ENCODE results near the gene ERC2. TPM values are rescaled to one million over a fixed set of nuclear protein-coding genes. Genes with fewer than 3 reads are reported as not detected.

Gene ERC2
- total RNA-seq, 2 donors from 2014 or later: 0.33 to 1.2 TPM

DNA sequence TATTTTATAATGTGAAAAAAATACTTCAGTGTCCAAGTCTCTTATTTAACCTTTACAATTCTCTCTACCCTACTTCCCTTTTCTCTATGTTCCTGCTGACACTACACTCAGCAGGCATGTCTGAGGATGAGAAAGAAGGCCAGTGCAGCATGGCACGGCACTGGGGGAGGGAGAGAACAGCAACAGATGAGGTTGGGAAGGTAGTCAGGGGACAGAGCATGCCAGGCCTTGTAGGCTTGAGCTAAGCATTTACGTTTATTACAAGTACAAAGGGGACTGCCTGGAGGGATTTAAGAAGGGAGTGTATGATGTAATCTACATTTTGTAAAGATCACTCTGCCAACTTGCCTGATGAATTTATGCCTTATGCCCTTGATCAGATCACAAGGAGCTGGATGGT lies 863.9 kb downstream of the ERC2 start:
- no peaks in the 10 kb centered on the region for H3K36me3 Mint-ChIP-seq

DNA sequence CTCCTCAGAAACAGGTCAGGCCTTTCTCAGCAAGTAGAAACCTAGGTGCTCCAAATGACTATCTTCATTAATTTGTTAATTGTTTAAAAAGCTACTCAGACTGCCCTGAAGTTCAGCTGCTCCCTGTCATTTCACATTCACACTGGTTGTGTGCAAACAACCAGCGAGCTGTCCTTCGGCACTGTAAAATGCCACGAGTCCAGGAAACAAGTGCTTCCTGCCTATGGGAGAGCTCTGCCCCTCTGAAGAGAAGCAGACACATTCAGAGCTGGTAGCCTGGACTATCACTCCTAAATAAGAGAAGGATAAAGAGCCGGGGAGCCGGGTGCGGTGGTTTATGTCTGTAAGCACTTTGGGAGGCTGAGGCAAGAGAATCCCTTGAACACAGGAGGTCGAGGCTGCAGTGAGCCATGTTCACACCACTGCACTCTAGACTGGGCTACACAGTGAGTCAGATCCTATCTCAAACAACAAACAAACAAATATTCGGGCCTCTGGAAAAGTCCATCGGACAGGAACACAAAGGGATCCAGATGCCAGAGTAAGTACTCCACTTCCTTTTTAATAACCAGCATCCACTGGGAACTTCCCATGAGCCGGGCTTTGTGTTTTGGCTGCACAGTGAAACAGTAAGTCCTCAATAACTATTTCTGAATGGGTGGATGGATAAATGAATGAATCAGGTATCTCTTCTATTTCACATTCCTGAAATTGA lies 866.7 kb downstream of the ERC2 start:
- H3K4me1 Mint-ChIP-seq (ENCODE audit: low read depth in 2 of 2): no peaks in the 10 kb centered on the region
- H3K27me3 Mint-ChIP-seq: peaks cover 4 to 9% of the 10 kb centered on the region in 2 donors
- ATAC-seq: no peak
- no peaks in the 10 kb centered on the region for H3K9me3 Mint-ChIP-seq
- H3K4me3 Mint-ChIP-seq: no peak overlapping the region
- no peaks in the 10 kb centered on the region for H3K36me3 Mint-ChIP-seq
- no peak overlapping the region for H3K27ac Mint-ChIP-seq
- DNase-seq (ENCODE audit: low spot score): no peak

More for the DNA sequence above, 863.9 kb downstream of the ERC2 start:
- Mint-ChIP-seq H3K27me3 (peaks cover 4 to 9% of the 10 kb centered on the region in 2 donors), H3K27ac (no peak overlapping the region), H3K4me3 (no peak overlapping the region), H3K9me3 (peaks cover 5% of the 10 kb centered on the region), H3K4me1 (ENCODE audit: low read depth in 2 of 2) (no peaks in the 10 kb centered on the region)
- DNase-seq (ENCODE audit: low spot score) (no peak), ATAC-seq (no peak)

- Mint-ChIP-seq H3K27me3 (peaks cover 6 to 9% of the 10 kb centered on the region in 2 donors), H3K36me3 (no peaks in the 10 kb centered on the region), H3K27ac (no peak overlapping the region), H3K4me1 (ENCODE audit: low read depth in 2 of 2) (no peaks in the 10 kb centered on the region), H3K4me3 (no peak overlapping the region), H3K9me3 (peaks cover 7% of the 10 kb centered on the region)
- ATAC-seq (no peak), DNase-seq (ENCODE audit: low spot score) (no peak)
These were observed 870.0 kb downstream of the ERC2 start for GRCh38 chr3:55598224-55598623.

DNA sequence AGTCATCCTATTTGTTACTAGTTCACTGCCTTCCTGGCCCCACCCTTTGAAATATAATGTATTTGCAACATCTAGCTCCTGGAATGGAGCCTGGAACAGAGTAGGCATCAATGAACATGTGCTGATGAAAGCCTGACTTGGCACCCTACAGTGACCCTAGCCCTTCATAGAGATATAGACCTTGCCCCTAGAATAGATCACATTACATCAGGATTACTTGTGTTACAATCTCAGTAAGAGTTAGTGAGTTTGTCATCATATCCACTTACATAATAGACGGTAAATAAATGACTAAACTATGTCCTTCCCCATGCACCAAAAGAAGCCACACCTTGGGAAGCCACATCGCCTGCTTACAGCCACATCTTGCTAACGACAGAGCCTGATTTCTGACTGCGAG lies 870.6 kb downstream of the ERC2 start:
- peaks cover 6 to 9% of the 10 kb centered on the region in 2 donors for H3K27me3 Mint-ChIP-seq
- DNase-seq (ENCODE audit: low spot score): no peak
- ATAC-seq: no peak
- H3K36me3 Mint-ChIP-seq: no peaks in the 10 kb centered on the region
- no peak overlapping the region for H3K4me3 Mint-ChIP-seq
- peaks cover 7% of the 10 kb centered on the region for H3K9me3 Mint-ChIP-seq
- no peak overlapping the region for H3K27ac Mint-ChIP-seq
- no peaks in the 10 kb centered on the region for H3K4me1 Mint-ChIP-seq (ENCODE audit: low read depth in 2 of 2)

DNA sequence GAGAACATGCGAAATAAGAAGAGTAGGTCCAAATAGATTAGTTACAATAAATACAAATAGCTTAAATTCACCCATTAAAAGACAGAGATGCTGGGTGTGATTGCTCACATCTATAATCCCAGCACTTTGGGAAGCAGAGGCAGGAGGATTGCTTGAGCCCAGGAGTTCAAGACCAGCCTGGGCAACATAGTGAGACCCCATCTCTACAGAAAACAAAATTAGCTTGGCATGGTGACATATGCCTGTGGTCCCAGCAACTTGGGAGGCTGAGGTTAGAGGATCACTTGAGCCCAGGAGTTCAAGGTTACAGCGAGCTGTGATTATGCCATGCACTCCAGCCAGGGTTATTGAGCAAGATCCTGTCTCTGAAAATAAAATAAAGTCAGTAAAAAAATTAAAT lies 872.1 kb downstream of the ERC2 start:
- Mint-ChIP-seq H3K4me1 (ENCODE audit: low read depth in 2 of 2) (no peaks in the 10 kb centered on the region), H3K27me3 (peaks cover 0 to 2% of the 10 kb centered on the region in 2 donors), H3K4me3 (no peak overlapping the region), H3K27ac (no peak overlapping the region), H3K36me3 (no peaks in the 10 kb centered on the region), H3K9me3 (peaks cover 7% of the 10 kb centered on the region)
- DNase-seq (ENCODE audit: low spot score) (no peak), ATAC-seq (no peak)

DNA sequence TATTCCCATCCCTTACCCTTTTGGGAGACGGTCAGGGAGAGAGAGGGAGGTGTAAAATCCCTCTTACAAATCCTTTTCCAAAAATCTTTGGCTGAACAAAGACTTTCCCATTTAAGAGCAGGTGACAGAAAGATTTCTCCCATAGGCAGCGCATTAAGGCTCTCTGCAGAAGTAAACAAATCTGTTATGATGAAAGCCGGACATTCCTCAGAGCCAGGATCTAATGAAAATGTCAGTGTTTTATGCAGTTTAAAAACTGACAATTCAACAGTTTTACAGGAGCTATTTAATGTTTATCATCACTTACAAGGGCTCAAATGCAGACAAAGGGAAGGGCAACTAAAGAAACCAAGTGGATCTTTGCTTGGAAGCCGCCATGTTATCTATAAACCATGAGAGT lies 872.8 kb downstream of the ERC2 start:
- no peak for ATAC-seq
- Mint-ChIP-seq H3K36me3 (no peaks in the 10 kb centered on the region), H3K4me1 (ENCODE audit: low read depth in 2 of 2) (no peaks in the 10 kb centered on the region)

GRCh38 chr3:55592572-55592971 lies 875.7 kb downstream of the ERC2 start:
- Mint-ChIP-seq H3K4me1 (ENCODE audit: low read depth in 2 of 2) (no peaks in the 10 kb centered on the region), H3K36me3 (no peaks in the 10 kb centered on the region), H3K27me3 (peaks cover 0 to 2% of the 10 kb centered on the region in 2 donors)

More for the DNA sequence above, 872.8 kb downstream of the ERC2 start:
- no peak for DNase-seq (ENCODE audit: low spot score)
- no peak overlapping the region for H3K4me3 Mint-ChIP-seq
- peaks cover 0 to 2% of the 10 kb centered on the region in 2 donors for H3K27me3 Mint-ChIP-seq
- no peak overlapping the region for H3K27ac Mint-ChIP-seq
- H3K9me3 Mint-ChIP-seq: peaks cover 7% of the 10 kb centered on the region

GRCh38 chr3:55591888-55592287 lies 876.4 kb downstream of the ERC2 start:
- no peaks in the 10 kb centered on the region for H3K36me3 Mint-ChIP-seq
- peaks cover 7% of the 10 kb centered on the region for H3K9me3 Mint-ChIP-seq
- ATAC-seq (no peak), DNase-seq (ENCODE audit: low spot score) (no peak)
- H3K4me3 Mint-ChIP-seq: no peak overlapping the region
- peaks cover 0 to 2% of the 10 kb centered on the region in 2 donors for H3K27me3 Mint-ChIP-seq
- H3K4me1 Mint-ChIP-seq (ENCODE audit: low read depth in 2 of 2): no peaks in the 10 kb centered on the region
- H3K27ac Mint-ChIP-seq: no peak overlapping the region

More at GRCh38 chr3:55592572-55592971, 875.7 kb downstream of the ERC2 start:
- DNase-seq (ENCODE audit: low spot score) (no peak), ATAC-seq (no peak)
- Mint-ChIP-seq H3K4me3 (no peak overlapping the region), H3K27ac (no peak overlapping the region), H3K9me3 (peaks cover 7% of the 10 kb centered on the region)

DNA sequence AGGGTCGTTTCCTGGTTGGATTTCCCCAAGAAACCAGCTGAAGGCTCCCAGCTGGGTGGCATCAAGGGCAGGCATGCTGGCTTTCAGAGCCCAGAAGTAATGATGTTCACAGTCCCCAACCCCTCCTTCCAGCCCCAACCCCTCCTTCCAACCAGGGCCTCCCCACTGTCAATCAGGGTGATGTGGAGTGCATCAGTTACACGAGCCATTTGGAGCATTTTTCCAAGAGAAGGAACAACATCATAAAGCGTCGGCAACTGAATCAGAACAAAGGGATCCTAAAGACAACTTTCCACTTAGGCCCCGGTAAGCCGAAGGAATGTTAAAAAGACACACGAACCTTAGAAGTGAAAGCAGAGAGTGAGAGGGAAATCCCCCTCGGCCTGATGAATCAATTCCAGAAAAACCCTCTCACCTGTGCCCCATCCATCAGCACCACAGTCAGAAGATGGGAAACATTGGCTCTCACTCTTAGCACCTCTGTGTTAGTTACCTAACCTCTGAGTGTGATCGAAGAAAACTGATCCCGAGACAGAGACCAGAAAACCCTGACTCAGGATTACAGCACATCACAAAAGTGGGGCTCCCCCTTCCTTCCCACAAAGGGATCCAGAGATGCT lies 880.0 kb downstream of the ERC2 start:
- Mint-ChIP-seq H3K4me3 (no peak overlapping the region), H3K27ac (no peak overlapping the region), H3K27me3 (no peaks in the 10 kb centered on the region), H3K9me3 (no peaks in the 10 kb centered on the region), H3K36me3 (no peaks in the 10 kb centered on the region), H3K4me1 (ENCODE audit: low read depth in 2 of 2) (no peaks in the 10 kb centered on the region)
- ATAC-seq (no peak), DNase-seq (ENCODE audit: low spot score) (no peak)

- Mint-ChIP-seq H3K27ac (no peak overlapping the region), H3K4me3 (no peak overlapping the region), H3K9me3 (peaks cover 3% of the 10 kb centered on the region), H3K27me3 (no peaks in the 10 kb centered on the region), H3K4me1 (ENCODE audit: low read depth in 2 of 2) (no peaks in the 10 kb centered on the region), H3K36me3 (no peaks in the 10 kb centered on the region)
- ATAC-seq: no peak
- DNase-seq (ENCODE audit: low spot score): no peak
These were observed 882.4 kb downstream of the ERC2 start for GRCh38 chr3:55585856-55586255.

DNA sequence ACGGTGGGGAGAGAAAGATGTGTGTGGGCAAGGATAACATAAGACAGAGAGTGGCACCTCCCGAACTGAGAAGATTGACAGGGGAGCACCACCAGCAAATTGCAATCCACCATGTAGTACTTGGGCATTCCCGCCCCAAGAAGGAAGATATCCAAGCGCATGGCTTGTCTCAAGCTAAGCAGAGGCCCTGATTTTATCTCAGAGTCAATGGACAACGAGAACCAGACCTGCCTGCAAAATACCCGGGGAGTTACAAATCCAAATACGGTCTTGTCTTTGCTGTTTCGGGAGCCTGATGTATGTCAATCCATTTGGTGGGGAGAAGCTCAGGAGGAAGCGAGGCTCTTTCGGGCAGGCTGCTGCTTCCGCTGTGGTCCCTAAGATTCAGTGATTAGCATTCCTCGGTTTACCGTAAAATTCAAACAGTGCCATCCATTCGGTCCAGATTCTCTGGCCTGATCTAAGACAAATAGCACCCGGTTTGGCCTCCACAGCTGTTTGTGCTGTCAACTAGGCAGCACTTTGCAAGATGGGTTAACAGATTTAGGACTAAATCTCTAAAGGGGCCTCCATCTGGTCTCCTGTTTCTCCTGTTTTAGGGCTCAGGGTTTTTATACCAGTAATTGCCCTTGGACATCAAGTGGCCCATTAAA lies 883.4 kb downstream of the ERC2 start:
- H3K4me3 Mint-ChIP-seq: no peak overlapping the region
- no peaks in the 10 kb centered on the region for H3K27me3 Mint-ChIP-seq

GRCh38 chr3:55584030-55584429 lies 884.2 kb downstream of the ERC2 start:
- Mint-ChIP-seq H3K4me3 (no peak overlapping the region), H3K27ac (no peak overlapping the region), H3K4me1 (ENCODE audit: low read depth in 2 of 2) (no peaks in the 10 kb centered on the region), H3K27me3 (no peaks in the 10 kb centered on the region), H3K9me3 (peaks cover 3% of the 10 kb centered on the region), H3K36me3 (no peaks in the 10 kb centered on the region)
- DNase-seq (ENCODE audit: low spot score): no peak
- ATAC-seq: no peak

More for the DNA sequence above, 883.4 kb downstream of the ERC2 start:
- H3K27ac Mint-ChIP-seq: no peak overlapping the region
- no peaks in the 10 kb centered on the region for H3K4me1 Mint-ChIP-seq (ENCODE audit: low read depth in 2 of 2)
- DNase-seq (ENCODE audit: low spot score) (no peak), ATAC-seq (no peak)
- no peaks in the 10 kb centered on the region for H3K36me3 Mint-ChIP-seq
- peaks cover 3% of the 10 kb centered on the region for H3K9me3 Mint-ChIP-seq

- H3K4me1 Mint-ChIP-seq (ENCODE audit: low read depth in 2 of 2): no peaks in the 10 kb centered on the region
- no peaks in the 10 kb centered on the region for H3K27me3 Mint-ChIP-seq
- no peak overlapping the region for H3K27ac Mint-ChIP-seq
- ATAC-seq: no peak
- H3K36me3 Mint-ChIP-seq: no peaks in the 10 kb centered on the region
- no peak overlapping the region for H3K4me3 Mint-ChIP-seq
- H3K9me3 Mint-ChIP-seq: peaks cover 3% of the 10 kb centered on the region
- DNase-seq (ENCODE audit: low spot score): no peak
These were observed 884.8 kb downstream of the ERC2 start for GRCh38 chr3:55583475-55583874.

GRCh38 chr3:55579496-55579895 lies 888.8 kb downstream of the ERC2 start:
- Mint-ChIP-seq H3K27me3 (no peaks in the 10 kb centered on the region), H3K4me1 (ENCODE audit: low read depth in 2 of 2) (no peaks in the 10 kb centered on the region), H3K27ac (no peak overlapping the region), H3K36me3 (no peaks in the 10 kb centered on the region), H3K4me3 (no peak overlapping the region), H3K9me3 (peaks cover 3% of the 10 kb centered on the region)
- DNase-seq (ENCODE audit: low spot score) (no peak), ATAC-seq (no peak)
